NCI-H1694 treated with DMSO at 0.1 percent for 48 hours (cell line): ENCODE results near the gene UTP25.

ENCODE experiments used
- DNase-seq: peaks from one replicate; lab custom pipeline; 2025; lab: John Stamatoyannopoulos, UW

The UTP25 gene

GRCh38 chr1:209839875-209840546, 12.2 kb downstream of the UTP25 start:
- DNase-seq: no peak

- no peak for DNase-seq
Observed at GRCh38 chr1:209840611-209841010, 12.8 kb downstream of the UTP25 start.

GRCh38 chr1:209844695-209845407, 17.1 kb downstream of the UTP25 start:
- DNase-seq: no peak

- no peak for DNase-seq
Observed at GRCh38 chr1:209845408-209845725, 17.6 kb downstream of the UTP25 start.

- DNase-seq: no peak
Observed at GRCh38 chr1:209849388-209849787, 21.6 kb downstream of the UTP25 start.

- DNase-seq: peak; percentile 95
Observed at GRCh38 chr1:209850342-209850979, 22.7 kb downstream of the UTP25 start.

- peak; percentile 85 for DNase-seq
Observed at GRCh38 chr1:209853676-209854075, 25.9 kb downstream of the UTP25 start.

GRCh38 chr1:209854196-209854595, 26.4 kb downstream of the UTP25 start:
- peak; percentile 96 for DNase-seq

GRCh38 chr1:209855006-209855405, 27.2 kb downstream of the UTP25 start:
- DNase-seq: peak; percentile 76

GRCh38 chr1:209855623-209856022, 27.9 kb downstream of the UTP25 start:
- peak; percentile 90 for DNase-seq

- no peak for DNase-seq
Observed at GRCh38 chr1:209858561-209859103, 30.9 kb downstream of the UTP25 start.

GRCh38 chr1:209860293-209860881, 32.6 kb downstream of the UTP25 start:
- peak; percentile 96 for DNase-seq

- peak; percentile 61 for DNase-seq
Observed at GRCh38 chr1:209861242-209861641, 33.5 kb downstream of the UTP25 start.

- DNase-seq: peak; percentile 76
Observed at GRCh38 chr1:209862391-209863356, 34.9 kb downstream of the UTP25 start.

GRCh38 chr1:209863766-209864485, 36.2 kb downstream of the UTP25 start:
- DNase-seq: no peak

- DNase-seq: no peak
Observed at GRCh38 chr1:209866201-209866600, 38.4 kb downstream of the UTP25 start.

GRCh38 chr1:209869291-209870149, 41.7 kb downstream of the UTP25 start:
- no peak for DNase-seq

GRCh38 chr1:209870151-209870831, 42.5 kb downstream of the UTP25 start:
- DNase-seq: no peak

GRCh38 chr1:209871006-209871405, 43.2 kb downstream of the UTP25 start:
- DNase-seq: no peak
